GM21576 (cell line): Measurements from ENCODE around the gene POP5.
A peak's percentile ranks its signal among the peaks of the same experiment; 100 is the strongest.
"Not testable (repeated sequence)": the region's sequence is repeated elsewhere in the genome, so short reads cannot be mapped to it uniquely, and the experiment has no call there.

Experiments
- ATAC-seq: cut with Tn5 transposase; IDR thresholded peaks from one replicate; pipeline ENCODE4 v1.9.1; 2021; ENCODE audit warnings: mild to moderate bottlenecking, moderate library complexity; ENCODE audit not compliant: unreplicated experiment

Gene POP5

GRCh38 chr12:120538281-120539156 is 42.7 kb downstream of the POP5 start:
- no peak for ATAC-seq

- ATAC-seq = no peak
These were observed 43.4 kb downstream of the POP5 start for GRCh38 chr12:120537856-120538220.

- no peak for ATAC-seq
These were observed 45.0 kb downstream of the POP5 start for GRCh38 chr12:120536064-120536791.

- peak; percentile 29 for ATAC-seq
These were observed 46.2 kb downstream of the POP5 start for GRCh38 chr12:120534703-120535655.

GRCh38 chr12:120534203-120534702 is 46.9 kb downstream of the POP5 start, which contains the start of gene RNF10:
RNF10 (plus strand) TSS chr12:120534356; CDS start chr12:120534812, 456 bp downstream.
- ATAC-seq = peak; percentile 58

GRCh38 chr12:120532701-120533238 is 48.4 kb downstream of the POP5 start:
- ATAC-seq = no peak

- ATAC-seq = not testable (repeated sequence)
These were observed 50.8 kb downstream of the POP5 start for GRCh38 chr12:120530418-120530761.

GRCh38 chr12:120529641-120530417 is 51.4 kb downstream of the POP5 start:
- ATAC-seq = no peak

GRCh38 chr12:120528861-120529525 is 52.2 kb downstream of the POP5 start, which contains the start of gene COQ5:
COQ5 (minus strand) TSS chr12:120529158; CDS start chr12:120529141, 17 bp downstream.
- ATAC-seq = peak; percentile 87
